Measurements from ENCODE around the gene BPIFB6. TPM values are rescaled to one million over a fixed set of nuclear protein-coding genes. Genes with fewer than 3 reads are reported as not detected.

BPIFB6 gene
- total RNA-seq, 2 donors from 2014 or later: not detected

DNA sequence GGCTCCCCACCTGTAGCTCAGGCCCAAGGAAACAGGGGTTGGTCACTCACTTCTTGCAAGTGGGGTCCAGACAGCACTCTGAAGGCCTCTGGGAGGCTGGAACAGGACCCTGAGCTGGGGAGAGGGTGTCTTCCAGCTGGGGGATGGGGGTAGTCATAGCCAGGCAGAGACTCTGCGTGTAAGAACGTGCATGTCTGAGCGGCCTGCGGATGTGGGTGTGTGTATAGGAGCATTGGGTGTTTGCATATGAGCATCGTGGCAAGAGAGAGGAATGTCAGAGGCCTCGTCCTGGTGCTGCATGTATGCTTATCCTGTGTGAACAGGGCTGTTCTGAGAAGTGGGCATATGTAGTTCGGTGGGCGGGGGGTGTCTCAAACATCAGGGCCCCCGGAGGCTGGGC, 34.3 kb downstream of the BPIFB6 start:
- intact Hi-C loops (cut with DNase I): no loop called here
- Histone ChIP-seq H3K4me3 (no peak overlapping the region), H3K36me3 (no peaks in the 10 kb centered on the region), H3K27me3 (no peaks in the 10 kb centered on the region), H3K27ac (no peak overlapping the region), H3K9me3 (no peaks in the 10 kb centered on the region), H3K9ac (ENCODE audit: low read depth in 2 of 2, low read length in 2 of 2) (no peak overlapping the region), H3K4me1 (no peaks in the 10 kb centered on the region)
- TF ChIP-seq, protein P1, sequence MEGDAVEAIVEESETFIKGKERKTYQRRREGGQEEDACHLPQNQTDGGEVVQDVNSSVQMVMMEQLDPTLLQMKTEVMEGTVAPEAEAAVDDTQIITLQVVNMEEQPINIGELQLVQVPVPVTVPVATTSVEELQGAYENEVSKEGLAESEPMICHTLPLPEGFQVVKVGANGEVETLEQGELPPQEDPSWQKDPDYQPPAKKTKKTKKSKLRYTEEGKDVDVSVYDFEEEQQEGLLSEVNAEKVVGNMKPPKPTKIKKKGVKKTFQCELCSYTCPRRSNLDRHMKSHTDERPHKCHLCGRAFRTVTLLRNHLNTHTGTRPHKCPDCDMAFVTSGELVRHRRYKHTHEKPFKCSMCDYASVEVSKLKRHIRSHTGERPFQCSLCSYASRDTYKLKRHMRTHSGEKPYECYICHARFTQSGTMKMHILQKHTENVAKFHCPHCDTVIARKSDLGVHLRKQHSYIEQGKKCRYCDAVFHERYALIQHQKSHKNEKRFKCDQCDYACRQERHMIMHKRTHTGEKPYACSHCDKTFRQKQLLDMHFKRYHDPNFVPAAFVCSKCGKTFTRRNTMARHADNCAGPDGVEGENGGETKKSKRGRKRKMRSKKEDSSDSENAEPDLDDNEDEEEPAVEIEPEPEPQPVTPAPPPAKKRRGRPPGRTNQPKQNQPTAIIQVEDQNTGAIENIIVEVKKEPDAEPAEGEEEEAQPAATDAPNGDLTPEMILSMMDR (IDR thresholded peaks at IDR 0.05): no peak
- no peak for DNase-seq

DNA sequence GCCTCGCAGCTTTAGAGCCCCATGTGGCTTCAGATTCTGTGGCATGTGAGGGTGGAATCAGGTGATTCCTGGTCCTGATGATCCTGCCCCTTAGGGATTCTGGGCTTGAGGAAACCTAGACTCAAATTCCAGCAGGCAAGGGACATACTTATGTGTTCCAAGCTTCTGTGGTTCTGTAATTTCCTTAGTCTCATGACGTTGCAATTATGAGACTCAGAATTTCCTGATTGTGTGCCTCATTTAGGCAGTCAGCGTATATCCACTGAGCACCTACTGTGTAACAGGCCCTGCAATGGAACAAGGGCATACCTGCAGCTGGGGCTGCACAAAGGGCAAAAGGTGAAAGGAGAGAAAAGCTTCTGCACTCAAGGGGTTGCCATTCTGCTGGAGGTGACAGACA, 36.4 kb downstream of the BPIFB6 start:
- no peak for DNase-seq
- Histone ChIP-seq H3K27me3 (no peaks in the 10 kb centered on the region), H3K4me3 (no peak overlapping the region), H3K27ac (no peak overlapping the region), H3K9me3 (no peaks in the 10 kb centered on the region), H3K36me3 (no peaks in the 10 kb centered on the region), H3K9ac (ENCODE audit: low read depth in 2 of 2, low read length in 2 of 2) (no peak overlapping the region), H3K4me1 (no peaks in the 10 kb centered on the region)
- intact Hi-C loops (cut with DNase I): no loop called here
- TF ChIP-seq, protein P1 (IDR thresholded peaks at IDR 0.05): no peak

DNA sequence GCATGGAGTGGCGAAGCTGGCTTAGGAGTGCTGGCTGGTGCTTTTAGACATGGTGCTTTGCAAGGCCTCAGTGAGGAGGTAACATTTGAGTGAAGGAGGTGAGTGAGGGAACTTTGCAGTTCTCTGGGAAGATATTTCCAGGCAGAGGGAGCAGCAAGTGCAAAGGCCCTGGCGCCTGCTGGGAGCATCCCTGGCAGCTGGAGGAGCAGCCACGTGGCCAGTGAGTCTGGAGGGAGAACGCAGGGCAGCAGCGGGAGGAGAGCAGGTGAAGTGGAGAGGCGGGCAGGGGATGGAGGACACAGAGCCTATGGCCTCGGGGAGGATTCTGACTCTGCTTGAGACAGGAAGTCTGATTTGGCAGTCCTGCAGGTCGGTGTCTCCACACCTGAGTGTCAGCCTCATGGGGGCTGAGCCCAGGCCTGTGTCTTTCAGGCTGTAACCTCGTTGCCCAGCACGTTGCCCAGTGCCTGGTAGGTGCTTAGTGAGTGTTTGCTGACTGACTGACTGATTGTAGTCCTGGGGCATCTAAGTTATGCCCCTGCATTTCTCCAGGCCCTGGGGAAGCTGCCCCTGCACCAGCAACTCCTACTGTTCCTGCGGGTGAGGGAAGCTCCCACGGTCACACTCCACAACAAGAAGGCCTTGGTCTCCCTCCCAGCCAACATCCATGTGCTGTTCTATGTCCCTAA, 36.9 kb downstream of the BPIFB6 start:
- Histone ChIP-seq H3K4me3 (no peak overlapping the region), H3K9me3 (no peaks in the 10 kb centered on the region), H3K36me3 (no peaks in the 10 kb centered on the region), H3K27me3 (no peaks in the 10 kb centered on the region), H3K9ac (ENCODE audit: low read depth in 2 of 2, low read length in 2 of 2) (no peak overlapping the region), H3K4me1 (no peaks in the 10 kb centered on the region), H3K27ac (no peak overlapping the region)
- TF ChIP-seq, protein P1 (IDR thresholded peaks at IDR 0.05): no peak
- DNase-seq: no peak
- intact Hi-C loops (cut with DNase I): no loop called here

DNA sequence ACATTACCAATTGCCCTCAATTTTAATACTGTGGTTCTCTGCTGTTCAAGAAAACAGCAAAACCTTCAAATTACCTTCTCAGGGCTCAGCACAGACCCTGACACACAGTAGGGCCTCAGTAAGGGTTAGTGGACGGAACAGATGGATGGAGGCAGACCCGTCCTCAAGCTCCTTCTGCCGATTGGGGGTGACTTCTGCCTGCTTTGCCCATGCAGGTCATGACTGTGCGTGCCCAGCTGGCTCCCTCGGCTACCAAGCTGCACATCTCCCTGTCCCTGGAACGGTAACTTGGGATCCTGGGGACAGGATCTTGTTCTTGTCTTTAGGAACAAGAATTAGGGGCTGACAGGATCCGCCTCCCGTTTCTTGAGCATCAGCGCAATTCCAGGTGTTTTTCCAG, 38.2 kb downstream of the BPIFB6 start:
- no peaks in the 10 kb centered on the region for H3K36me3 ChIP-seq
- H3K27ac ChIP-seq: no peak overlapping the region
- H3K9me3 ChIP-seq: no peaks in the 10 kb centered on the region
- no peak overlapping the region for H3K4me3 ChIP-seq
- intact Hi-C loops (cut with DNase I): no loop called here
- no peaks in the 10 kb centered on the region for H3K4me1 ChIP-seq
- H3K27me3 ChIP-seq: no peaks in the 10 kb centered on the region
- DNase-seq: no peak
- no peak overlapping the region for H3K9ac ChIP-seq (ENCODE audit: low read depth in 2 of 2, low read length in 2 of 2)
- TF ChIP-seq, protein P1 (IDR thresholded peaks at IDR 0.05): no peak

DNA sequence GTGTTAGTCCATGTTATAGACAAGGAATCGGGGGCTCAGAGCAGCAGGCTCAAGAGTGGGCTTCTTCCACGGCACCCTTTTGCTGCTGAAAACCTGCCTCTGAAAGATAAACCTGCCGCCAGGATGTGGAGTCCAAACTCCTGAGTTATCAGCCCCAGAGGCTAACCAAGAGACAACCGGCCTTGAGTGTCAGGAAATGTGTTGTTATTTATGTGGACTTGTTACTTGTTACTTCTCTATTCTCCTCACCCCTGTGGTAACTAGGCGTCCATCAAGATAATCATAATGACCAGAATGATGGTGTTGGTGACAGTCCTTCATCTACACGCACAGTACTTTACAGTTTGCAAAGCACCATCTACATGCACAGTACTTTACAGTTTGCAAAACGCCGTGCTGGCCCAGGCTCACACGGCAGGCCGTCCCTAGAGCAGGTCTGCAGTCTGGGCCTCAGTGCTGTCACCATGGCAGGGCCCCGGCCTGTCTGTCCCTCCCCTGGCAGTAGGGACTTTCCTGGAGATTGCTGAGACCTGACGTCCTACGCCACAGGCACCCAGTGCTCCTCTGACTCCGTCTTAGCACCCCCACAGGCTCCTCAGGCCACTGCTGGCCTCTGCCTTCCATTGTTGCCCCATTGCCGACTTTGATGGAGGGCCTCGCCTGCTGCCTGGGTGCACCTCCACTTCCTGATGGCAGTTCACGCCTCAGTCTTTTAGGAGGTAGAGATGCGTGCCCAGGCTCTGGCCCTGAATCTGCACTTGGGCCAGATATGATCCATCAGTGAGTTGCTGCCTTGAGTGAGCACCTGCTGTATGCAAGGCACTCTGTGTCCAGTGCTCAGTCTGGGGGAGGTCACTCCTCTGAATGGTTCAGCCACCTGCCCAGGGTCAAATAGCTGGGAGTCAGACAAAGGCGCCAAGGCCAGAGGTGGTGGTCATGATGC, 38.9 kb downstream of the BPIFB6 start:
- Histone ChIP-seq H3K27me3 (no peaks in the 10 kb centered on the region), H3K36me3 (no peaks in the 10 kb centered on the region), H3K9ac (ENCODE audit: low read depth in 2 of 2, low read length in 2 of 2) (no peak overlapping the region), H3K9me3 (no peaks in the 10 kb centered on the region), H3K4me3 (no peak overlapping the region), H3K4me1 (no peaks in the 10 kb centered on the region), H3K27ac (no peak overlapping the region)
- no peak for DNase-seq
- intact Hi-C loops (cut with DNase I): no loop called here
- TF ChIP-seq, protein P1 (IDR thresholded peaks at IDR 0.05): no peak
